Keratinocyte (primary cell): ENCODE measurements around the gene PLEKHM1.

Source experiments
- CTCF ChIP-seq, 3 experiments: IDR thresholded peaks in 1 of 3; conservative IDR thresholded peaks in 1 of 3; optimal IDR thresholded peaks in 1 of 3; 2 replicates in 2 of 3; 3 replicates in 1 of 3; pipeline versions ENCODE3 to v1.5.1; 2011; ENCODE audit warnings: low read length in 3 of 3, mild to moderate bottlenecking in 3 of 3, moderate library complexity in 2 of 3, control low read depth in 1 of 3, inconsistent platforms in 1 of 3; ENCODE audit not compliant: insufficient read depth in 2 of 3; ENCODE audit errors: extremely low read depth in 1 of 3
- EZH2 ChIP-seq: IDR thresholded peaks from one replicate; pipeline ENCODE4 v1.6.1; 2012; ENCODE audit warnings: inconsistent platforms, mild to moderate bottlenecking, low read length, moderate library complexity

- TF ChIP-seq CTCF (optimal IDR thresholded peaks at IDR 0.05 in 1 of 3, IDR thresholded peaks at IDR 0.05 in 1 of 3, conservative IDR thresholded peaks at IDR 0.05 in 1 of 3; ENCODE audit: extremely low read depth in 1 of 3, insufficient read depth in 2 of 3, low read length in 3 of 3) = no peak
- TF ChIP-seq EZH2 = no peak
Observed at GRCh38 chr17:45397796-45398195, 92.7 kb downstream of the PLEKHM1 start.
